Measurements from ENCODE around the gene POLR1C.
"Not testable (repeated sequence)": the region's sequence is repeated elsewhere in the genome, so short reads cannot be mapped to it uniquely, and the experiment has no call there.

Gene POLR1C

GRCh38 chr6:43516697-43517504 is at the start of gene POLR1C, which contains the start of gene YIPF3:
Gene POLR1C (plus strand): TSS chr6:43517089. CDS start chr6:43517110, 21 bp downstream.
Gene YIPF3 (minus strand): TSS chr6:43516926. CDS start chr6:43516807, 119 bp downstream.
- H3K27ac Mint-ChIP-seq: no peak within 1 kb of the TSS
- H3K9me3 Mint-ChIP-seq: no peaks in the 10 kb centered on the region
- H3K4me1 Mint-ChIP-seq: peaks cover 16% of the 10 kb centered on the region
- H3K27me3 Mint-ChIP-seq: no peaks in the 10 kb centered on the region
- peak; percentile 97 for ATAC-seq
- H3K4me3 Mint-ChIP-seq: no peak within 1 kb of the TSS
- H3K36me3 Mint-ChIP-seq: peaks cover 21% of the 10 kb centered on the region

GRCh38 chr6:43467265-43467664 is 49.6 kb upstream of the POLR1C start:
- H3K4me1 Mint-ChIP-seq, H3K27ac Mint-ChIP-seq, ATAC-seq, H3K4me3 Mint-ChIP-seq, H3K36me3 Mint-ChIP-seq, H3K9me3 Mint-ChIP-seq: not testable (repeated sequence)
- peaks cover 50% of the 10 kb centered on the region for H3K27me3 Mint-ChIP-seq

- no peaks in the 10 kb centered on the region for H3K36me3 Mint-ChIP-seq
- no peak overlapping the region for H3K27ac Mint-ChIP-seq
- H3K27me3 Mint-ChIP-seq: peaks cover 45% of the 10 kb centered on the region
- H3K4me3 Mint-ChIP-seq: no peak overlapping the region
- ATAC-seq: no peak
- H3K4me1 Mint-ChIP-seq: no peaks in the 10 kb centered on the region
- no peaks in the 10 kb centered on the region for H3K9me3 Mint-ChIP-seq
Observed at GRCh38 chr6:43467752-43468151, 49.1 kb upstream of the POLR1C start.

GRCh38 chr6:43468240-43468639 is 48.6 kb upstream of the POLR1C start:
- H3K9me3 Mint-ChIP-seq: no peaks in the 10 kb centered on the region
- no peak overlapping the region for H3K27ac Mint-ChIP-seq
- no peak for ATAC-seq
- H3K36me3 Mint-ChIP-seq: no peaks in the 10 kb centered on the region
- peaks cover 40% of the 10 kb centered on the region for H3K27me3 Mint-ChIP-seq
- no peaks in the 10 kb centered on the region for H3K4me1 Mint-ChIP-seq
- no peak overlapping the region for H3K4me3 Mint-ChIP-seq

- H3K27me3 Mint-ChIP-seq: peaks cover 37% of the 10 kb centered on the region
- no peak overlapping the region for H3K4me3 Mint-ChIP-seq
- no peaks in the 10 kb centered on the region for H3K9me3 Mint-ChIP-seq
- no peaks in the 10 kb centered on the region for H3K36me3 Mint-ChIP-seq
- no peak for ATAC-seq
- no peaks in the 10 kb centered on the region for H3K4me1 Mint-ChIP-seq
- no peak overlapping the region for H3K27ac Mint-ChIP-seq
Observed at GRCh38 chr6:43468748-43469681, 47.9 kb upstream of the POLR1C start.

GRCh38 chr6:43469947-43470346 is 46.9 kb upstream of the POLR1C start:
- Mint-ChIP-seq H3K27me3 (peaks cover 37% of the 10 kb centered on the region), H3K4me3 (no peak overlapping the region), H3K36me3 (no peaks in the 10 kb centered on the region), H3K9me3 (no peaks in the 10 kb centered on the region), H3K27ac (no peak overlapping the region), H3K4me1 (no peaks in the 10 kb centered on the region)
- ATAC-seq: no peak

- no peak overlapping the region for H3K4me3 Mint-ChIP-seq
- H3K36me3 Mint-ChIP-seq: no peaks in the 10 kb centered on the region
- H3K27me3 Mint-ChIP-seq: peaks cover 37% of the 10 kb centered on the region
- H3K9me3 Mint-ChIP-seq: no peaks in the 10 kb centered on the region
- H3K4me1 Mint-ChIP-seq: no peaks in the 10 kb centered on the region
- H3K27ac Mint-ChIP-seq: no peak overlapping the region
- ATAC-seq: no peak
Observed at GRCh38 chr6:43471399-43471798, 45.5 kb upstream of the POLR1C start.

- Mint-ChIP-seq H3K4me1 (peaks cover 10% of the 10 kb centered on the region), H3K36me3 (no peaks in the 10 kb centered on the region), H3K4me3 (no peak overlapping the region), H3K9me3 (no peaks in the 10 kb centered on the region), H3K27me3 (peaks cover 34% of the 10 kb centered on the region), H3K27ac (no peak overlapping the region)
- no peak for ATAC-seq
Observed at GRCh38 chr6:43472515-43472914, 44.4 kb upstream of the POLR1C start.

- Mint-ChIP-seq H3K4me1 (peaks cover 30% of the 10 kb centered on the region), H3K4me3 (no peak overlapping the region), H3K27me3 (peaks cover 8% of the 10 kb centered on the region), H3K36me3 (no peaks in the 10 kb centered on the region), H3K9me3 (no peaks in the 10 kb centered on the region), H3K27ac (no peak overlapping the region)
- no peak for ATAC-seq
Observed at GRCh38 chr6:43475516-43475915, 41.4 kb upstream of the POLR1C start.

- Mint-ChIP-seq H3K4me1 (peaks cover 30% of the 10 kb centered on the region), H3K36me3 (no peaks in the 10 kb centered on the region), H3K27me3 (no peaks in the 10 kb centered on the region), H3K9me3 (no peaks in the 10 kb centered on the region), H3K27ac (peak overlapping the region; percentile 95), H3K4me3 (peak overlapping the region; percentile 98)
- ATAC-seq: peak; percentile 32
Observed at GRCh38 chr6:43476746-43477145, 40.1 kb upstream of the POLR1C start.

GRCh38 chr6:43477235-43478007 is 39.5 kb upstream of the POLR1C start, which contains the start of gene TJAP1:
Gene TJAP1 (plus strand): TSS chr6:43477570. CDS start chr6:43499002, 21,432 bp downstream.
- Mint-ChIP-seq H3K27me3 (no peaks in the 10 kb centered on the region), H3K36me3 (no peaks in the 10 kb centered on the region), H3K4me3 (peak within 1 kb of the TSS; percentile 98), H3K9me3 (no peaks in the 10 kb centered on the region), H3K4me1 (peaks cover 30% of the 10 kb centered on the region), H3K27ac (peak within 1 kb of the TSS; percentile 95)
- ATAC-seq: peak; percentile 100

- Mint-ChIP-seq H3K4me3 (peak overlapping the region; percentile 98), H3K27ac (peak overlapping the region; percentile 95), H3K27me3 (no peaks in the 10 kb centered on the region), H3K36me3 (no peaks in the 10 kb centered on the region), H3K9me3 (no peaks in the 10 kb centered on the region), H3K4me1 (peaks cover 30% of the 10 kb centered on the region)
- ATAC-seq: no peak
Observed at GRCh38 chr6:43478008-43478372, 38.9 kb upstream of the POLR1C start.

- H3K27me3 Mint-ChIP-seq: no peaks in the 10 kb centered on the region
- H3K4me1 Mint-ChIP-seq: peaks cover 37% of the 10 kb centered on the region
- no peaks in the 10 kb centered on the region for H3K9me3 Mint-ChIP-seq
- no peak overlapping the region for H3K27ac Mint-ChIP-seq
- no peak overlapping the region for H3K4me3 Mint-ChIP-seq
- peaks cover 6% of the 10 kb centered on the region for H3K36me3 Mint-ChIP-seq
- ATAC-seq: no peak
Observed at GRCh38 chr6:43481075-43481474, 35.8 kb upstream of the POLR1C start.

- H3K4me3 Mint-ChIP-seq: no peak overlapping the region
- no peak overlapping the region for H3K27ac Mint-ChIP-seq
- H3K36me3 Mint-ChIP-seq: peaks cover 6% of the 10 kb centered on the region
Observed at GRCh38 chr6:43481591-43482236, 35.2 kb upstream of the POLR1C start.

More at GRCh38 chr6:43481591-43482236, 35.2 kb upstream of the POLR1C start:
- Mint-ChIP-seq H3K9me3 (no peaks in the 10 kb centered on the region), H3K4me1 (peaks cover 34% of the 10 kb centered on the region), H3K27me3 (no peaks in the 10 kb centered on the region)
- no peak for ATAC-seq
